Measurements from ENCODE around the gene ZP4.

The ZP4 gene, protein sequence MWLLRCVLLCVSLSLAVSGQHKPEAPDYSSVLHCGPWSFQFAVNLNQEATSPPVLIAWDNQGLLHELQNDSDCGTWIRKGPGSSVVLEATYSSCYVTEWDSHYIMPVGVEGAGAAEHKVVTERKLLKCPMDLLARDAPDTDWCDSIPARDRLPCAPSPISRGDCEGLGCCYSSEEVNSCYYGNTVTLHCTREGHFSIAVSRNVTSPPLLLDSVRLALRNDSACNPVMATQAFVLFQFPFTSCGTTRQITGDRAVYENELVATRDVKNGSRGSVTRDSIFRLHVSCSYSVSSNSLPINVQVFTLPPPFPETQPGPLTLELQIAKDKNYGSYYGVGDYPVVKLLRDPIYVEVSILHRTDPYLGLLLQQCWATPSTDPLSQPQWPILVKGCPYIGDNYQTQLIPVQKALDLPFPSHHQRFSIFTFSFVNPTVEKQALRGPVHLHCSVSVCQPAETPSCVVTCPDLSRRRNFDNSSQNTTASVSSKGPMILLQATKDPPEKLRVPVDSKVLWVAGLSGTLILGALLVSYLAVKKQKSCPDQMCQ

DNA sequence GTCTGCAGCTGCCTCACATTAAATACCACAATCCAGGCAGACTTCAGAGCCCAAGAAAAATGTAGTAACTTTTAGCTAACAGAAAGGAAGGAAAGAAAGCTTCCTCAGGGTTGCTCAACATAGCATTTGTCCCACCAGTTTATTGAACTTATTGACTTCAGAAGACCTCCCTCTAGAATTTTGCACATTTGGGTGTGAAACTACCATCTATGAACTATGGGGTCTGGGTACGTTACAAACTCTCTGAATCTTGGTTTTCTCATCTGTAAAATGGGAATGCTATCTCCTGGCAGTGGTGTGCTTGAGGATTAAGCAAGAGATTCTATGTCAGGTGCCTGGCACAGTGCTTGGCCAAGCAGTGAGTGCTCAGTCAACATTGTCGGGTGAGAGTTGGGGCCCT is at the start of gene ZP4:
TSS of gene ZP4 (minus strand) at position 101 of the 400 bp plus-strand sequence. CDS start 287 bp downstream, outside the sequence.
- no peak for DNase-seq (ENCODE audit: low spot score)

DNA sequence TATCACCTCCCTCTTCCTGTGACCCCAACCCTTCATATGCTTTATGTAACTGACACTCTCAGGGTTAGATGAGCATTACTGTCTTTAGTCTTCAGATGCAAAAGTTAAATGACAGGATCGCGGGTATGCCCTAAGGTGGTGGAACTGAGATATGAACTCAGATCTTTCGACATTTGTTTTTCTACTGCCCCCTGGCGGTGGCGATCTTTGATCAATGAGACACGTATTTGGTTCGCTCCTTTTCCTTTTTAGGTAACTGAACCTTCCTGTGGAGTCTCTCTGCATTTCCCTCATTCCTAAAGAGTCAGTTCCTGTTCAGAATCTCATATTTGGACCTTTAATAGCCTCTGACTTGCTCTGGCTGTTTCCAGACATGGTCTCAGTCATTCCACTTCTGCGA is 47.8 kb upstream of the ZP4 start:
- no peak for DNase-seq (ENCODE audit: low spot score)

DNA sequence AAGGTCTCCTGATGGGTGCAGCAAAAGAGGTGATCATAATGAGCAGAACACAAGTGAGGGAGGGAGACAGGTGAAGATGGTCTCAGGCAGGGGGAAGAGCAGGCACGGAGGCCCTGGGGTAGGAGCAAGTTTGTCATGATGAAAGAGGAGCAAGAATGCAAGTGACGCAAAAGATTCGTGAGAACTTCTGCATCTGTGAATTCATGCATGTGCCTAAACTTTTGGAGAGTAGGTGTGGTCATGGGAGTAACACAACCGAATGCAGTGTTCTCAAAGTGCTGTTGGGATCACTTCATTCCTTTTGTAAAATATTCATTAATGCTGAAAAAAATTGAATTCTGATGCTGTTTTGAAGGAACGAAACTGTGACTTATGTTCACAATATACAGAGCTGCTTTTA is 47.3 kb upstream of the ZP4 start:
- no peak for DNase-seq (ENCODE audit: low spot score)

DNA sequence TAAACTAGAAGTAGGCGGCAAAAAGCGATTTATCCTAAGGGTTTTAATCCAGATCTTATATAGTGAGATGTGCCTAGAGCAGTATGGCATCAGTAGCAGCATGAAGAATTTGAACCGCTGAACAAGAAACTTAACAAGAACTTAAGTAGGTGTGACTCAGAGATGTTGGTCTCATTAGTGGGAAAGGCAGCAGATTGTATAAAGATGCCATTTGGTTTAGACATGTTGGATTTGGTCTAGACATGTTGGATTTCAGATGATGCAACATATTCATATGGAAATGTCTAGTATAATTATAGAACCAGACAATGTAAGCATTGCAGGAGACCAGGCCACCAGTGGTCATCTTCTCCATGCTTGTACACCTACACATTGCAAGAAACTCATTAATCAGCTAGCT is 42.1 kb upstream of the ZP4 start:
- no peak for DNase-seq (ENCODE audit: low spot score)

DNA sequence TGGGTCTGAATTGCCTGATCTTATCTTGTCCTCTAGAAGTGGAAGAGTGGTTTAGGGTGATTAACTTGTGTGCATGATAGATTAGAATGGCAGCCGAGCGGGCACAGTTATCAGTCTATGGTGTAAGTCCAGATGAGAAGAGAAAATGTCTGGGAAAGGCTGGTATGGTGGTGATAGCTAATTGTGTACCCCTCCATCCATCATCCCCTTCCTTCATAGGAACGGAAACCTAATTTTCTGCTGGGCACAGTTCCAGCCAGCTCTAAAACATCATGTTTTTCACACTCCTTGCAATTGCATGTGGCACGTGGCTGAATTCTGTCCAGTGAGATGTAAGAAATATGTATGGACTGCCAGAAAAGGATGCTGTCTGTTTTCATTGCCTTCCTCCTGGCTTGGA is 40.9 kb upstream of the ZP4 start:
- no peak for DNase-seq (ENCODE audit: low spot score)

DNA sequence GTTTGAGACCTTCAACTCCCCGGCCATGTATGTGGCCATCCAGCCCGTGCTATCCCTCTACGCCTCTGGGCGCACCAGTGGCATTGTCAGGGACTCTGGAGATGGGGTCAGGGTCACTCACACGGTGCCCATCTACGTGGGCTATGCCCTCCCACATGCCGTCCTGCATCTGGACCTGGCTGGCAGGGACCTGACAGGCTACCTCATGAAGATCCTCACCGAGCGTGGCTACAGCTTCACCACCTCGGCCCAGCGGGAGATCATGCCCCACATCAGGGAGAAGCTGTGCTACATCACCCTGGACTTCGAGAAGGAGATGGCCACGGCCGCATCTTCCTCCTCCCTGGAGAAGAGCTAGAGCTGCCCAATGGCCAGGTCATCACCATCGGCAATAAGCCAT is 36.5 kb upstream of the ZP4 start:
- DNase-seq (ENCODE audit: low spot score) = no peak

DNA sequence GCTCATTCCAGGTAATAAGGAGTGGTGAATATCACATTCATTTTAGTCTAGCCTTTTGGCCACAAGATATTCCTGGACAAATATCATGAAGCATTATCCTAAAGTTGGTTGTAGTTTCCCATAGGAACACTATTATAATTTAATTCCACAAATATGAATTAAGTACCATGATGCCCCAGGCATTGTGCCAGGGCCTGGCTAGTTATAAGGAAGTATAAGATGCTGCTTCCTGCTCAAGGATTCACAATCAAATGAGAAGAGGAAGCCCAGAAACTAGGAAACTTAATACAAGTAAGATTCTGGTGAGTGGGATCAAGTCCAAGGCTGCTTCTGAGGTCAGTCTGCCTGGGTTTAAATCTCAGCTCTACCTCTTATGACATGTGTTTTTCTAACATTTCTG is 30.6 kb upstream of the ZP4 start:
- DNase-seq (ENCODE audit: low spot score) = no peak

DNA sequence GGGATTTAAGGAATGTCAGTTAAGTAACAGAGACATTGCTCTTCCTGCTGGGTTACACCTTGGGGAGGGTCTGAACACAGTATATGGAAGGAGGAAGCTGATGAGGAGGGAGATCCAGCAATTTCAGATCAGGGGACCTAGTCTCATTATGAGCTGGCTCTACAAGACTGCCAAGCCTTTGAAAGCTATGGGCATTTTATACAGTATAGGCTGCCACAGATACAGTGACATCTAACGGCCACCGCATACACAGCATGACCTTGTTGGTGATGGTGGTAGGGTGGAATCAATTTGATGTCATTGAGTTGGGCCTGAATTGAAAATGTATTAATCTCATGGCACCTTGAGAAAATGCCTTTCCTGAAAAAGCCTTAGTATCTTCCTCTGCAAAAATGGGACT is 22.6 kb upstream of the ZP4 start:
- no peak for DNase-seq (ENCODE audit: low spot score)

DNA sequence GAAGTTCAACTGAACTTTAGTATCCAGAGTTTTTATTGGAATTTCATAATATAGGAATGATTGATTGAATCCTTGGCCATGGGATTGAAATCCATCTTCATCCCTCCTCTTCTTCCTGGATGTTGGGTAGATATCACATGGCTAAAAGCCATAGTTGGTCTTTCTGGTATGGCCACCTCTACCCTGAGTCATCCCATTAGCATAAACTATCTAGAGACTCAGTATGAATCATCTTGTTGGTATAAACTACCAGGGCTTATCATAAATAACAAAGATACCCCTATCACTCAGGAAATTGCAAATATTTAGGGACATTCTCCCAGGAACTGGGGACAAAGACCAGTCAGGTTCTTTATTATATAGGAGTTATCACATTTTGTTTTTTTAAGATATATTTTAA is 21.2 kb upstream of the ZP4 start:
- DNase-seq (ENCODE audit: low spot score) = no peak

DNA sequence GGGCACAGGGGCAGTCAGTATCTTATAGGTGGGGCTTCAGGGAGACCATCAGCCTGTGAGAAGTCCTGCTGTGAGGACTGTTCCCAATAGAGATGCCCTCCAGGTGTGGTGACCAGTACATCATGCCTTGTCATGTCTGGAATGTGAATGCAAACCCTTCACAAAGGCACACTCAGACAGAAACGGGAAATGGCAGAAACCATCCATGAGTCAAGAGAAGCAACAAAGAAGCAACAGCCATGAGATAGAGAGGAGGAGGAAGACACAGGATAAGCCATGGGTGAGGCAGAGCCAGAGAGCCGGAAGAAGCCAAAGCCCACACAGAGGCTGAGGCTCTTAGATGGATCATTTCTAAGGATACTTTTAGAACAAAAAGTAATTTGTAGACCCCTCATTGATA is 20.1 kb upstream of the ZP4 start:
- no peak for DNase-seq (ENCODE audit: low spot score)

DNA sequence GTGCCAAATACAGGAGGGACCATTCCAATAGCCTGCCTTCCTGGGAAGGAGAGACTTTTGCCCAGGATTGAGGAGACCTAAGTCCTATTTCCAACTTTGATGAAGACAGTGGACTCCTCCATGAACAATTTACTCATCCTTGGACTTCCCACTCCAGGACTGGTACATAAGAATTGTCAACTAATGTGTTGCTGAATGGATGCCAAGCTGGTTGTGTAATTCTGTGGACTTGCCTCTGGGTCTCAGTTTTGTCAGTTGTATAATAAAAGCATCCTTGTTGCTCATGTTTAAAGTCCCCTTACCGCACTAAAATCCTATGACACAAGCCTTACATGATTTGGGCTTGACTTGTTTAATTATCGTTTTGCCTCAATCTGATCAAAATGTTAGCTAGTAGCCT is 13.2 kb upstream of the ZP4 start:
- DNase-seq (ENCODE audit: low spot score) = no peak

DNA sequence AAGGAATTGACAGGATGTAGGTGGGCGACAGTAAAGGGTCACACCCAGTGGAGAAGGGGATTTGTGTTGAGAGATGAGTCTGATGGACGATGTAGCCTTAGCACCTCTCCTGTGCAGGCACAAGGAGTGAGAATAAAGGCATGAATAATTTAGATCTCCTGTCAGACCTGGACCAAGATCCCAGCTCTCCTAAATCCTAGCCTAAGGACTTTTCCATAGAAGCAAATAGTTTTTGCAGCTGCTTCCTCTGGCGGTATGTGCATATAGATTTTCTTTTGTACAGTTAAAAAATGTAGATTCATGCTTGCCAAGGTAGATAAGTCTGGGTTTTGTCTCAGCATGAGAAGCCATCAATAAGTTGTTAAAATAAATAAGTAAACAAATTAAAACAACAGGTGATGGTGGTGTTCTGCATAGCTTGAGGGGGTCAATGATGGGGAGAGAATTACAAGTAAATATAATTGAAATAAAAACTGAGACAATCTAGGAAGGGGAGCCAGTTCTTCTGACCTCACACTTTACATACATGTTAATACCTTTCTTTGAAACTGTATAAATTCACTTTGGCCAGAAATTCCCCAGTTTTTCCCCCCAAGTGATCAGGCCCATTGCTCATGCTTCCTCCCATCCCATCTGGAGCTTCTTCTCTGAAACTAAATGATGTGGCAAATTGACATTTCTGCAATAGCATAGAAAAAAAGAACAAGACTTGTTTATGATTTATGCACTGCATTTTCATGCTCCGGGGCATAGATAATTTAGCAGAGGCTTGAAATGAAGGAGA is 12.4 kb upstream of the ZP4 start:
- DNase-seq (ENCODE audit: low spot score) = no peak

DNA sequence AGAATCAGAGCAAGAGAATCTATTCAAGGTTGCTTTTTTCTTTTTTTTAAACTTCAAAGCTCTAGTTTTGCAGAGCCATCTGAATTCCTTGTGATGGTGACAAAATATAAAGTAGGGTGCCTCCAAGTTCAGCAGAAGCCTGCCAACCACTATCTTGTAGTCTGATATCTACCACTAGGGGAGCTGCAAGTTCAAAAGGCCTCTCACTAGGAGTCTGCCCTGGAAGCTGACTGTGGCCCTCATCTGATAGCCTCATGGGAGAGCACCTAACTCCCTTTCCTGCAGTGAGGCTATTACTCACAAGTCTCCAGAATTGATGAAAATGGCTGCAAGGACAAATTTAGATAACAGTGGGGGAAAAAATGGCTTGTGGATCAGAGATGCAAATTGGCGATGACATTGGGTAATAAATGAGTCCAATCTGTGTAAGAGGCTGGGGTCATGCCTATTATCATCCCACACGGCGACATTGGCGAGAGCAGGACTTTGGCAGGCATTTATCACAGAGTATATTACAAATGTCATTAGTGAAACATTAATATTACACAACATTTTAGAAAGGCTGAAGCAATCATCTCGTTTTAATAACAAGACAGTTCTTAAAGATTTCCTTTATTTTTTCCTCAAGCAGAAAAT is 10.7 kb upstream of the ZP4 start:
- DNase-seq (ENCODE audit: low spot score) = no peak

DNA sequence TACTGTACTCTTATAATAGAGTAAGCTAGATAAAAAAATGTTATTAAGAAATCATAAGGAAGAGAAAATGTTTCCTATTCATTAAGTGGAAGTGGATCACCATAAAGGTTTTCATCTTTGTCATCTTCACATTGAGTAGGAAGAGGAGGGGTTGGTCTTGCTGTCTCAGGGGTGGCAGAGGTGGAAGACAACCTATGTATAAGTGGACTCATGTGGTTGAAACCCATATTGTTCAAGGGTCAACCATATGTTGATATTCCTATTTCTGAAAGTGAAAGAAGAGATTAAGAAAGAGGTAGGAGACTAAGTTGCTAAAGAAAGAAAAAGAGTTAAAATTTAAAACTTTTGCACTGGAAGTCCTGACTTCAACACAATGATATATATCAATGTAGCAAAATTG is 4.9 kb upstream of the ZP4 start:
- DNase-seq (ENCODE audit: low spot score) = no peak

DNA sequence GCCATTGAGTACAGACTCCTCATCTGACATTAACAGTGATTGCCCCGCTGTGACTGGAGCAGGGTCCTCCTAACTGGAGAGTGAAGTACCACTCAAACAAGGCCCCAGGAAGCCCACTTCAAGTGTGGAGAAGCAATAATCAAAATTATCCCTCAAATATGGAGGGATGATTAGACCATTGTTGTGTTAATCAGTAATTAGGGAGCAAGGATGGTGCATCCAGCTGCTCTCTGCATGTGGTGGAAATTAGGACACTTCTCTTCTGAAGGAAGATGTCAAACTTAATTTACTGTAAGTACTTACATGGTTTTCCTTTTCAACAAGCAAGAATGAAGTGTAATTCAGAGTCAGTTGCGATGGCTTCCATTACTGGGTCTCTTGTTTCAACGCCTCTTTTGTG is 3.4 kb upstream of the ZP4 start:
- no peak for DNase-seq (ENCODE audit: low spot score)

DNA sequence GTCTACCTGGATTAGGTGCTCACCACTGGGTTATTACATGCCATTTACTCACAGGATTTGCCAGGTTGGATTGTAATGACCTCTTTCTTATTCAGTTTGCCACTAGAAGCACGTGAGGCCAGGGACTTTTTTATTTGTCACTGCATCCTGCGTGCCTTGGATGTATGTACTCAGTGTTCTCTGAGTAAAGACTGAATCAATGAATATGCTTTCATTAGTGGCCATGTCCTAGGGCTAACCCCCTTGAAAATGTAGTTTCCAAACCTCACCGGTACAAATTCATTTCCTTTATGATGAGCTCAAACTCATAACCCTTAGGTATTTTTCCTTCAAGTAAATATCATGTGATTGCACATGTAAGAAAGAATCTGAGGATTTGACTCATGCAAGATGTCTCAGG is 1.3 kb upstream of the ZP4 start:
- no peak for DNase-seq (ENCODE audit: low spot score)

DNA sequence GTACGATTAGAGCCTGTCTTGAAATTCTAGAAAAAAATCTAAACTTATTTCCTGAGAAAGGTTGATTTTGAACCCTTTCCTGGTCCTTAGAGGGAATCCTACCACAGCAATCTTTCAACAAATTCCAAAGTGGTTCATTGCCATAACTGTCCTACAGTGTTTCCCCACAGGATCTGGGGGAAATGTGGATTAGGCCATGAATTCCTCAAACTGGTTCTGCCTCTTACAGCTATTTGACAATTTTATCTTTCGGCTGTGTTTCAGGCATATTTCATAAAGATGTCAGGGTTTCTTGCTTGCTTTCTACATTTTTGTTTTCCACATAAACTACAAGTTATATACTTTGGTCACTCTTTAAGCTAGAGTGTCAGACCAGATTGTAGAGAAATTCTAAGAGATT is 544 bp upstream of the ZP4 start:
- no peak for DNase-seq (ENCODE audit: low spot score)

DNA sequence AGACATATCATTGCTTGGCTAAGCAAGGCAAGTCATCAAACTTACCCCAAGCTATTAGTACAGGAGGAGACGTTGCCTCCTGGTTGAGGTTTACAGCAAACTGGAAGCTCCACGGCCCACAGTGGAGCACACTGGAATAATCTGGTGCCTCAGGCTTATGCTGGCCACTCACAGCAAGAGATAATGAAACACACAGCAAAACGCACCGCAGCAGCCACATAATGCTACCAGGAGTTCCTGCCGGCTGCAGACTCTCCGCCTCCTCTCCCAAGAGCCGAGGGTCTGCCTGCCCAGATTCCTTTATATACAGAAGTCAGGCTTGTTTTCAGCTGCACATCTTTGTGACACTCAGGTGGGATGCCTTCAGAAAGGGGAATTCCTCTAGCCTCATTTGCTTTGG is 306 bp downstream of the ZP4 start:
- DNase-seq (ENCODE audit: low spot score) = no peak

DNA sequence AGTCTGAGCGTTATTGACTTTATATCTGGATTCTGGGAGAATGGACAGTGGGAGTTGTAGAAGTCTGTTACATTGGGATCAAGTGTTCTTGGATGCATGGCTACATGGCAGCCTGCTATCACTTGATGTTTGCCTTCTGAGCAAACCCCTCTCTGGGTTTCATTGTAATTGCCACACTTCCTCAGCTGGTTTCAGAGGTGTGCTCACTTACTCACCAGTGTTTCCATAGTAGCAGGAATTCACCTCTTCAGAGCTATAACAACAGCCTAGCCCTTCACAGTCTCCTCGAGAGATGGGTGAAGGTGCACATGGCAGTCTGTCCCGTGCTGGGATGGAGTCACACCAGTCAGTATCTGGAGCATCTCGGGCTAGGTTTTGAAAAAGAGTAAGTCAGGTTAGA is 2.6 kb downstream of the ZP4 start:
- no peak for DNase-seq (ENCODE audit: low spot score)

DNA sequence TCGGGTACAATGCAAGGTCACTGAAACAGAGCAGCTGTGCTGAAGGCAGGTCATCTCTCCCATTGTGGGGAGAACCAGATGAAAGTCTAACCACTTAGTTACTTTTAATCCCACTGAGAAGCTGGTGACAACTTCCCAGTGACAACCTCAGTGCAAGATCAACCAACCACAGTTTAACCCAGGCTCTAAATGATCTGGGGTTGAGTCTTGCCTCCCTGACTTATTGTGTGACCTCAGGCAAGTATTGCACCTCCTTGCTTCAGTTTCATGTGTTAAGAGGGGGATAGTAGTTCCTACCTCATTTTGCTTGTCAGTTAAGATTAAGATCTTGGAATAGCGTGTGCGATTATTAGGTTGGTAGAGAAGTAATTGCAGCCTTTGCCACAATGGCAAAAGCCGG is 3.2 kb downstream of the ZP4 start:
- no peak for DNase-seq (ENCODE audit: low spot score)

DNA sequence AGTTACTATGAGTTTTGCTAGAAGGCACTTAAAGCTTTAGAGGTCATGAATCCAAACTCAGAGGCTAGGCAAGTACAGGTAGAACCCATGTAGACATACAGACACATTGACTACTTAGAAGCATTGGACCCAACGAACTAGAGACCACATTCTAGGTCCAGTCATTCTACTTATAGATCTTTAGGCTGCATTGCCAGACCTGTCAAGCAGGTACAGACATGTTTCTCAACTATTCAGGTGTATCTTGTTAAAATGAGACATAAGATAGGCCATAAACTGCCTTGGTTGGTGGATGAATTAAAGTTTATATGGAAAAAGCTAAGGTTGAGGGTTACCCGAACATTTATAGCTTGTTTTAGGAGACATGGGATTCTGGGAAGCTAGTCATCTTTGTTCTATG is 6.5 kb downstream of the ZP4 start:
- no peak for DNase-seq (ENCODE audit: low spot score)

DNA sequence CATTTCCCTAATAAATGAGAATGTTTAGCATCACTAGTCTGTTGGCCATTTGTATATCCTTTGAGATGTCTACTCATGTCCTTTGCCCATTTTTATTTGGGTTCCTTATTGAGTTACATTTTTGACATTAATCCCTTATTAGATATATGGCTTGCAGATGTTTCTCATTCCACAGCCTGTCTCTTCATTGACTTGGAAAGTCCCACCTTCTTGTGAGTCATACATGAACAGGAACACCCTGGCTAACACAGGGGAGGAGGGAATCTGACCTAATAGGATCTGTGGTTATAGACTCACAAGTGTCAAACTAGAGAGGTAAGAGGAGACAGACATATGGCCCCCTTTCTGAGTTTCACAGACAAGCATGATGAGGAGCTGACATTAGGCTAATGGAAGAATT is 11.5 kb downstream of the ZP4 start:
- no peak for DNase-seq (ENCODE audit: low spot score)

DNA sequence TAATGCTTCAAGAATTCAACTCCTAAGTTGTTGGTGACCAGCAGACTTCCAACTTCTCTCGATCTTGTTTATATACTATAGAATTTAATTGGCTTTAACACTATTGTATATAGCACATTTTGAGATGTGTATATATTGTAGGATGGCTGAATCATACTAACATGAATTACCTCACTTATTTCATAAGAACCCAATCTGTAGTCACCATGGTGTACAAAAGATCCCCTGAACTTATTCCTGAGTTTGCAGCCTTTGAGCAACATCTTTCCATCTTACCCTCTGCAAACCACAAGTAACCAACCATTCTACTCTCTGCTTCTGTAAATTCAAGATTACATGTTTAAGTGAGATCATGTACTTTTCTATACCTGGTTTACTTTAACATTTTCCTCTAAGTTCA is 12.3 kb downstream of the ZP4 start:
- no peak for DNase-seq (ENCODE audit: low spot score)

Data from GM03348 (cell line).